ENCODE data around the gene GRID2. TPM values are rescaled to one million over a fixed set of nuclear protein-coding genes. Genes with fewer than 3 reads are reported as not detected.

The GRID2 gene
- total RNA-seq, 2 donors from 2014 or later: 0.16 TPM; not detected in 1

- Histone ChIP-seq H3K9me3 (peaks cover 0 to 4% of the 10 kb centered on the region in 2 donors), H3K4me1 (no peaks in the 10 kb centered on the region), H3K4me3 (no peak overlapping the region), H3K27me3 (no peaks in the 10 kb centered on the region), H3K27ac (no peak overlapping the region), H3K36me3 (no peaks in the 10 kb centered on the region)
- TF ChIP-seq CTCF (IDR thresholded peaks at IDR 0.05): no peak
- no peak for DNase-seq (ENCODE audit: low spot score)
Observed at GRCh38 chr4:92953462-92953861, 649.7 kb downstream of the GRID2 start.

- H3K4me3 ChIP-seq: no peak overlapping the region
- no peak overlapping the region for H3K27ac ChIP-seq
- H3K9me3 ChIP-seq: no peaks in the 10 kb centered on the region
- H3K4me1 ChIP-seq: no peaks in the 10 kb centered on the region
- no peak for DNase-seq (ENCODE audit: low spot score)
- no peaks in the 10 kb centered on the region for H3K27me3 ChIP-seq
- TF ChIP-seq CTCF (IDR thresholded peaks at IDR 0.05): no peak
- no peaks in the 10 kb centered on the region for H3K36me3 ChIP-seq
Observed at GRCh38 chr4:92961881-92962280, 658.1 kb downstream of the GRID2 start.

GRCh38 chr4:92962831-92963230 lies 659.1 kb downstream of the GRID2 start:
- H3K4me3 ChIP-seq: no peak overlapping the region
- no peak for TF ChIP-seq CTCF (IDR thresholded peaks at IDR 0.05)
- H3K27me3 ChIP-seq: no peaks in the 10 kb centered on the region

GRCh38 chr4:92968556-92968955 lies 664.8 kb downstream of the GRID2 start:
- Histone ChIP-seq H3K36me3 (no peaks in the 10 kb centered on the region), H3K9me3 (no peaks in the 10 kb centered on the region), H3K27me3 (no peaks in the 10 kb centered on the region), H3K27ac (no peak overlapping the region), H3K4me1 (no peaks in the 10 kb centered on the region), H3K4me3 (no peak overlapping the region)
- TF ChIP-seq CTCF (IDR thresholded peaks at IDR 0.05): no peak
- DNase-seq (ENCODE audit: low spot score): no peak

More at GRCh38 chr4:92962831-92963230, 659.1 kb downstream of the GRID2 start:
- Histone ChIP-seq H3K36me3 (no peaks in the 10 kb centered on the region), H3K4me1 (no peaks in the 10 kb centered on the region), H3K27ac (no peak overlapping the region), H3K9me3 (no peaks in the 10 kb centered on the region)
- DNase-seq (ENCODE audit: low spot score): no peak

GRCh38 chr4:92968996-92969395 lies 665.2 kb downstream of the GRID2 start:
- no peak overlapping the region for H3K4me3 ChIP-seq
- DNase-seq (ENCODE audit: low spot score): no peak
- no peaks in the 10 kb centered on the region for H3K4me1 ChIP-seq
- H3K27me3 ChIP-seq: no peaks in the 10 kb centered on the region
- no peaks in the 10 kb centered on the region for H3K36me3 ChIP-seq
- H3K9me3 ChIP-seq: no peaks in the 10 kb centered on the region
- no peak overlapping the region for H3K27ac ChIP-seq
- TF ChIP-seq CTCF (IDR thresholded peaks at IDR 0.05): no peak

GRCh38 chr4:92969650-92970379 lies 666.0 kb downstream of the GRID2 start:
- Histone ChIP-seq H3K27ac (no peak overlapping the region), H3K4me3 (no peak overlapping the region), H3K27me3 (no peaks in the 10 kb centered on the region), H3K36me3 (no peaks in the 10 kb centered on the region), H3K4me1 (no peaks in the 10 kb centered on the region), H3K9me3 (no peaks in the 10 kb centered on the region)
- no peak for DNase-seq (ENCODE audit: low spot score)
- no peak for TF ChIP-seq CTCF (IDR thresholded peaks at IDR 0.05)
